AG04449 (cell line): ENCODE measurements around the gene TAMALIN.

ENCODE experiments used
- CTCF ChIA-PET: fragments of 350-600 bp; formaldehyde crosslinking; extraction: SDS; loops from one replicate; lab custom pipeline; 2021; ENCODE audit warnings: antibody characterized with exemption; lab: Yijun Ruan, JAX
- POLR2A ChIA-PET: fragments of 400-600, 350-600 bp; formaldehyde crosslinking; extraction: SDS; loops from one replicate; lab custom pipeline; 2020; ENCODE audit warnings: antibody characterized with exemption, inconsistent platforms; lab: Yijun Ruan, JAX
- DNase-seq: peaks from one replicate; pipeline ENCODE4 v3.0.0-alpha.2; 2010; ENCODE audit warnings: low read depth, low spot score
- H3K4me3 ChIP-seq: 2 replicates; pipeline ENCODE4 v1.5.1; 2011; ENCODE audit warnings: low read depth, mild to moderate bottlenecking, control low read depth, low read length
- CTCF ChIP-seq: IDR thresholded peaks from one replicate; pipeline ENCODE4 v1.5.1; 2011; ENCODE audit warnings: mild to moderate bottlenecking, moderate library complexity, low read length, control low read depth, inconsistent platforms; ENCODE audit not compliant: insufficient read depth; ENCODE audit errors: missing control alignments

Gene TAMALIN

GRCh38 chr12:51971679-51972421, 34.9 kb upstream of the TAMALIN start:
- no peak overlapping the region for H3K4me3 ChIP-seq
- no peak for DNase-seq
- TF ChIP-seq CTCF: no peak
- POLR2A ChIA-PET: no interaction called here
- CTCF ChIA-PET: interaction anchor here (0.9 to 3.8 kb wide), 15 partner anchors 10 to 78 kb away, joined by 3 to 29 read pairs (median 7); partner anchors contain the start of gene ACVRL1

GRCh38 chr12:51972422-51972812, 34.3 kb upstream of the TAMALIN start:
- POLR2A ChIA-PET: no interaction called here
- DNase-seq: no peak
- TF ChIP-seq CTCF: no peak
- no peak overlapping the region for H3K4me3 ChIP-seq
- CTCF ChIA-PET: interaction anchor here (0.9 to 3.8 kb wide), 14 partner anchors 9 to 78 kb away, joined by 3 to 29 read pairs (median 7); partner anchors contain the start of gene ACVRL1

- POLR2A ChIA-PET: no interaction called here
- DNase-seq: no peak
- H3K4me3 ChIP-seq: no peak overlapping the region
- no peak for TF ChIP-seq CTCF
- CTCF ChIA-PET: interaction anchor here (1.1 to 3.8 kb wide), 10 partner anchors 9 to 79 kb away, joined by 3 to 29 read pairs (median 10); no protein-coding TSS in a partner anchor
These were observed 33.9 kb upstream of the TAMALIN start for GRCh38 chr12:51972849-51973273.

GRCh38 chr12:51973560-51973959, 33.2 kb upstream of the TAMALIN start:
- no peak overlapping the region for H3K4me3 ChIP-seq
- no peak for TF ChIP-seq CTCF
- DNase-seq: no peak
- ChIA-PET CTCF (interaction anchor here (1.8 to 3.7 kb wide), 5 partner anchors 8 to 79 kb away, joined by 4 to 29 read pairs (median 11); no protein-coding TSS in a partner anchor), POLR2A (no interaction called here)

- no peak overlapping the region for H3K4me3 ChIP-seq
- TF ChIP-seq CTCF: no peak
- POLR2A ChIA-PET: interaction anchor here (0.6 kb wide), 1 partner anchor 8 kb away, joined by 3 read pairs; no protein-coding TSS in a partner anchor
- no peak for DNase-seq
- CTCF ChIA-PET: interaction anchor here (1.2 to 5.4 kb wide), 9 partner anchors 9 to 84 kb away, joined by 4 to 77 read pairs (median 7); partner anchors contain the start of gene ANKRD33
These were observed 32.1 kb upstream of the TAMALIN start for GRCh38 chr12:51974646-51975045.

GRCh38 chr12:51975196-51975595, 31.6 kb upstream of the TAMALIN start:
- no peak for TF ChIP-seq CTCF
- ChIA-PET POLR2A (no interaction called here), CTCF (interaction anchor here (1.2 to 5.4 kb wide), 9 partner anchors 10 to 85 kb away, joined by 4 to 77 read pairs (median 7); partner anchors contain the start of gene ANKRD33)
- no peak overlapping the region for H3K4me3 ChIP-seq
- DNase-seq: no peak
